ENCODE results near the gene ZNF195.
"Not testable (repeated sequence)": the region's sequence is repeated elsewhere in the genome, so short reads cannot be mapped to it uniquely, and the experiment has no call there.

The ZNF195 gene

GRCh38 chr11:3378426-3379423 is at the start of gene ZNF195:
ZNF195 (minus strand) TSS chr11:3379146; CDS start chr11:3379040, 106 bp downstream.
- peak; percentile 80 to 98 for DNase-seq

DNA sequence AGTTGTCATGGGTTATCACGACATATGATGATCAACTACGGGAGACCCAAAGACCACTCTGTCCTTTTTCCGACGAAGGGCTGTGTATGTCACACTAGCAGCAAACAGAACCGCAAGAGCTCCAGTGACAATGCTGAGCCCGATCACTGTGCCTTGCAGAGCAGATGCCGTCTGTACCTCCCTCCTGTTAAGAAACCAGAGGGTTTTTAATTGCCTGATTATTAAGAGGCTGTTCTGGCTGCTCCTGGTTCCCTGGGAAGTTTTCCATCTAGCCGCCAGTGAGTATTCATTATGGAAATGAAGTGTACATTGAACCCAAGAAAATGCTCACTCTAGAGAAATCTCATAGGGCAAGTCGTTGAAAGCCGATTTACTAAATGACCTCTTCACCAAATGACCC is 49.1 kb upstream of the ZNF195 start:
- DNase-seq: not testable (repeated sequence)

GRCh38 chr11:3426541-3426940 is 47.6 kb upstream of the ZNF195 start:
- DNase-seq: not testable (repeated sequence)

- DNase-seq: not testable (repeated sequence)
Measured at GRCh38 chr11:3423928-3424327, 45.0 kb upstream of the ZNF195 start.

- peak in 1 of 2 experiments; percentile 75 for DNase-seq
Measured at GRCh38 chr11:3423138-3423731, 44.3 kb upstream of the ZNF195 start.

DNA sequence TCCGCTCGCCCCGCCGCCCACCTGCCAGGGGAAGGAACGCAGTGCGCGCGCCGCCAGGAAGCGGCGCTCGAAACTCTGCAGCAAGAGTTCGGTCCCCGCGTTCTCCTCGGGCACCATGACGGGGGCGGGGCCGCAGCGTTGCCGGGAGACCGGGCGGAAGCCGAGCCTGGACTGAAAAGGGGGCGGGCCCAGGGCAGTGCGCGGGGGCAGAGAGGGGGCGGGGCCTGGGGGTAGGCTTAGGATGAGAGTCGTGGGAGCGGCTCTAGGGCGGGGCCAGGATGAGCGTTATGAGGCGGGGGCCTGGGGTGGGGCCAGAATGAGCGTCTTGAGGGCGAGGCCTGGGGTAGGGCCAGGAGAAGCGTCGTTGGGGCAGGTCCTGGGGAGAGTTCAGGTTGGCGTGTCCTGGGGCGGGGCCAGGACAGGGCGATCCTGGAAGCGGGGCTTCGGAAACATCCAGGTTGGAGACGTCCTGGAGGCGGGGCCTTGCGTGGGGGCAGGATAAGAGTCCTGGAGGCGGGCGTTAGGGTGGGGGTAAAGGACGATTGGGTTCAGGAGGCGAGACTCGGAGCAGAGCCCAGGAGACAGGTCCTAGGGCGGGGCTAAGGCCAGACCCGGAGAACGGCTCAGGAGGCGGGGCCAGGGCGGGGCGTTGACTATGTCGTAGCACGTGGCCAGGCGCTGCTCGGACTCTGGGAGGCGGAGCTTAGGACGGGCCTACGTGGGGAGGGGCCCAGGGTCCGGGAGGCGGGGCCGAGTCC is 43.6 kb upstream of the ZNF195 start:
- peak; percentile 96 to 99 for DNase-seq

DNA sequence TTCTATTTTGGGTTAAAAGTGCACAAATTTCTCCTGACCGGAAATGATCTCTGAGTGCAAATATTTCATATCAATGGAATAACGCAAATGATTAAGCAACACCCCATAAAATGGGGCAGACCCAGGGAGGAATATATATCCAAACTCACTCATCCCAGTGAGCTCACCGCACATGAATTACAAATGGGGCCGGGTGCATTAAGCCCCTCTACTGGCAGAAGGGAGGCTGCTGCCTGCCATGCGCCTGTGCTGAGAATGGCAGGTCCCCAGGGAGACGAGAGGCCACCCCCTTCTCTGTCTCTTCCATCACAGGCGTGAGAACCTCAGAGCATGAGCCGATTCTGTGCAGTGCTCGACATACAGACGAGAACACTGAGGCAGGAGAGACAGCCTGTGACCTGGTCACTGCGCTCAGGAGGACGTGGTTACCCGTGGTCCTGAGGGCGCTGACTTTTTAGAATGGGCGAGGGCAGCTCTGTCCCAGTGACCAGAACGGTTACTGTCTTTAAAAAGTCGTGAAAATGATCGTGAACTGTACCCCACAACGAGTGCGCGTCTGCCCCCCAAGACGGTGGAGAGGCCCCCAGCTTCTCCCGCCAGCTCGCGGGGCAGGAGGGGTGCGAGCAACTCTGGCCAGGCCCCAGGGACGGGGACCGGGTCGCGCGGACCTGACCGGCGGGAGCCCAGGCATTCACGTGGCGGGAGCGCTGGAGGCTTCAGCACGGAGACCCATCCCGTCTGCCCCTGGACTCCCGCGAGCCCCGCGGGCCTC is 42.8 kb upstream of the ZNF195 start:
- DNase-seq: peak in 1 of 2 experiments; percentile 20

- DNase-seq: not testable (repeated sequence)
Measured at GRCh38 chr11:3420281-3421042, 41.5 kb upstream of the ZNF195 start.

GRCh38 chr11:3419496-3419895 is 40.5 kb upstream of the ZNF195 start:
- not testable (repeated sequence) for DNase-seq

GRCh38 chr11:3417047-3417446 is 38.1 kb upstream of the ZNF195 start:
- DNase-seq: peak in 1 of 2 experiments; percentile 49

DNA sequence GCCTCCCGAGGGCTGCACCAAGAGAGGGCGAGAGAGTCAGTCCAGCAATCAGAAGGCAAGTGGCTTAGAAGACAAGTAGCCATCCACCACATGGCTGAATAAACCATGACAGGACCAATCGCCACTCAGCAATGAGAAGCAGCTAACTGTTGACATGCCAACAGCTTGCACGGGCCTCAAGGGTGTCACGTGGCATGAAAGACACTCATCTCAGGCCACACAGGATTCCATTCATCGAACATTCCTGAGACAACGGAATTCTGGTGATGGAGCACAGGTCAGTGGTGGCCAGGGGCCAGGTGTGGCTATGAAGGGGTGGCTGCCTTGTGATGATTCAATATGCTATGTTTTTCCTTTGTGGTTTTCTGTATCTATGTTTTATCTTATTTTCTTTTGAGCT is 36.4 kb upstream of the ZNF195 start:
- not testable (repeated sequence) for DNase-seq

GRCh38 chr11:3413666-3414065 is 34.7 kb upstream of the ZNF195 start:
- DNase-seq: not testable (repeated sequence)

DNA sequence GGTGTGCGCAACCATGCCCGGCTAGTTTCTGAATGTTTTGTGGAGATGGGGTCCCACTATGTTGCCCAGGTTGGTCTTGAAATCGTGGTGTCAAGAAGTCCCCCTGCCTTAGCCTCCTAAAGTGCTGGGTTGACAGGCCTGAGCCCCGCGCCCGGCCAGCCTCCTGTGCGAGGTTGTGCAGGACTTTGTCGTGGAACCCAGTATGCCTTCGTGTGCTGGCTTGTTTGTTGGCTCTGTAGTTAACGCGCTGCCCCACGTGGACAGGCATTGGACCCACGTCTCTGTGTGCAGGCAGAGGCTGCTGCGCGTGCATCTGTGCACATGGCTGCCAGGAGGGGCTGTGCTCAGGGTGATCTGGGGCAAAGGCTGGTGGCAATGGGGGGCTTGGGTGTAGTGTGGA is 33.9 kb upstream of the ZNF195 start:
- DNase-seq: no peak

GRCh38 chr11:3408722-3409121 is 29.8 kb upstream of the ZNF195 start:
- DNase-seq: peak in 1 of 2 experiments; percentile 49

GRCh38 chr11:3408058-3408605 is 29.2 kb upstream of the ZNF195 start:
- not testable (repeated sequence) for DNase-seq

- DNase-seq: not testable (repeated sequence)
Measured at GRCh38 chr11:3406937-3407336, 28.0 kb upstream of the ZNF195 start.

GRCh38 chr11:3406223-3406875 is 27.4 kb upstream of the ZNF195 start:
- not testable (repeated sequence) for DNase-seq

DNA sequence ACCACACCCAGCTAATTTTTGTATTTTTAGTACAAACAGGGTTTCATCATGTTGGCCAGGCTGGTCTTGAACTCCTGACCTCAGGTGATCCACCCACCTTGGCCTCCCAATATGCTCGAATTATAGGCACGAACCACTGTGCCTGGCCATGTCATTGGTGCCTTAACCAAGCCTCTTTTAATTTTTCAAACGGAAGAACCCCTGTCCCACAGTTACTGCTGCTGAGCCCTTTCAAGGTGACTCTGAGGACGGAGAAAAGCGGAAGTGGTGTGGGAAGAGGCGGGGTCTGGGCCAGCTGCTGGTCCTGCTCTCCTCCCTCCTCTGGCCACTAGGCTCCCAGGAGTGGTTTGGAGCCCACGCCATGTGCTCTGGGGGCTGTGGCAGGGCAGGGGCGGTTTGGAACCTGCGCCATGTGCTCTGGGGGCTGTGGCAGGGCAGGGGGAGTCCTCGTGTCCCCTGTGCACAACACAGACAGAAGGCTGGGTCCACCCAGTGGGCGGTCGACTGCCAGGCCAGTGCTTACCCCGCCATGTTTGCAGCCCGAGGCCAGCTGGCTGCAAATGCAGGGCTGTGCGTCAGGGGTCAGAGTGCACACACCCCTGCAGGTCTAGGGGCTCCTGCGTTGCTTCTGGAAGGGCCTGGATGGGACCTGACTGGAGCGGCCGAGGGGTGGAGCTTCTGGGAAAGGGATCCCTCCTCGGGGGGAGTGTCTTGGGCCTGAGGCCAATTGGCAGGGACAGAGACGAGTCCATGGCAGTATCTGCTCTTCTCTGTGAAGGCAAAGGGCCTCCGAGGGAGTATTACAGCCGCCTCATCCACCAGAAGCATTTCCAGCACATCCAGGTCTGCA is 25.4 kb upstream of the ZNF195 start:
- DNase-seq: not testable (repeated sequence)

- not testable (repeated sequence) for DNase-seq
Measured at GRCh38 chr11:3402861-3403250, 23.9 kb upstream of the ZNF195 start.

Measured in SW 1271 (cell line).